OCI-LY1 (cell line): Measurements from ENCODE around the gene ADAMTS7.
"Not testable (repeated sequence)": the region's sequence is repeated elsewhere in the genome, so short reads cannot be mapped to it uniquely, and the experiment has no call there.

Source experiments
- H2AFZ ChIP-seq: fragments of 200-600 bp; sonication (generic), shearing (Covaris generic); 2 replicates; pipeline ENCODE4 v1.6.0; 2014; ENCODE audit warnings: antibody characterized with exemption, mild to moderate bottlenecking, low read length
- H3F3A ChIP-seq: fragments of 200-600 bp; sonication (generic), shearing (Covaris generic); 2 replicates; pipeline ENCODE4 v1.6.0; 2014; ENCODE audit warnings: mild to moderate bottlenecking, antibody characterized with exemption, low read length, moderate library complexity; ENCODE audit not compliant: insufficient read depth
- H3K27ac ChIP-seq: fragments of 200-600 bp; sonication (generic); 2 replicates; pipeline ENCODE4 v1.5.1; 2014; ENCODE audit warnings: low read length, mixed run types, mild to moderate bottlenecking, low read depth; ENCODE audit not compliant: poor library complexity, severe bottlenecking
- H3K27me3 ChIP-seq: fragments of 200-600 bp; sonication (generic); 2 replicates; pipeline ENCODE4 v1.6.0; 2014; ENCODE audit warnings: antibody characterized with exemption, mild to moderate bottlenecking, low read length, moderate library complexity; ENCODE audit not compliant: insufficient read depth
- H3K36me3 ChIP-seq: fragments of 200-600 bp; sonication (generic); 2 replicates; pipeline ENCODE4 v1.6.1; 2014; ENCODE audit warnings: mild to moderate bottlenecking, antibody characterized with exemption, low read length, moderate library complexity, mixed read lengths; ENCODE audit not compliant: insufficient read depth
- H3K4me1 ChIP-seq: fragments of 200-600 bp; sonication (generic); 2 replicates; pipeline ENCODE4 v1.5.1; 2014; ENCODE audit warnings: mild to moderate bottlenecking, low read length, moderate library complexity; ENCODE audit not compliant: insufficient read depth, severe bottlenecking
- H3K4me2 ChIP-seq: fragments of 200-600 bp; sonication (generic), shearing (Covaris generic); 2 replicates; pipeline ENCODE4 v1.6.1; 2014; ENCODE audit warnings: low read length
- H3K4me3 ChIP-seq: fragments of 200-600 bp; sonication (generic); 2 replicates; pipeline ENCODE4 v1.5.1; 2014; ENCODE audit warnings: low read length, low read depth, mild to moderate bottlenecking, mixed read lengths; ENCODE audit not compliant: poor library complexity, severe bottlenecking
- H3K79me2 ChIP-seq: fragments of 200-600 bp; shearing (Covaris generic); 2 replicates; pipeline ENCODE4 v1.6.1; 2016; ENCODE audit warnings: mixed run types, low read length, mixed read lengths; ENCODE audit not compliant: insufficient read depth
- H3K9ac ChIP-seq: fragments of 200-600 bp; sonication (generic), shearing (Covaris generic); 2 replicates; pipeline ENCODE4 v1.6.1; 2014; ENCODE audit warnings: mild to moderate bottlenecking, low read length, mixed read lengths
- H3K9me2 ChIP-seq: fragments of 200-600 bp; sonication (generic), shearing (Covaris generic); 2 replicates; pipeline ENCODE4 v1.6.1; 2014; ENCODE audit warnings: low read depth, mild to moderate bottlenecking, low read length, mixed read lengths
- H3K9me3 ChIP-seq: fragments of 200-600 bp; shearing (Covaris generic); 2 replicates; pipeline ENCODE4 v1.6.1; 2014; ENCODE audit warnings: low read length, mixed read lengths
- H4K20me1 ChIP-seq: fragments of 200-600 bp; sonication (generic), shearing (Covaris generic); 2 replicates; pipeline ENCODE4 v1.6.0; 2016; ENCODE audit warnings: mild to moderate bottlenecking, low read length; ENCODE audit not compliant: insufficient read depth
- EZH2 ChIP-seq: fragments of 200-600 bp; sonication (generic), shearing (Covaris generic); IDR thresholded peaks from 2 replicates; pipeline ENCODE4 v1.8.0; 2017; ENCODE audit warnings: borderline replicate concordance, mixed run types, mild to moderate bottlenecking, antibody characterized with exemption, low read length, moderate library complexity, mixed read lengths
- TF ChIP-seq, protein P1 (sequence below): fragments of 200-600 bp; sonication (generic), shearing (Covaris generic); IDR thresholded peaks from 2 replicates; pipeline ENCODE4 v1.5.1; 2017; ENCODE audit warnings: mild to moderate bottlenecking, antibody characterized with exemption, low read length, moderate library complexity, mixed read lengths

Gene ADAMTS7

DNA sequence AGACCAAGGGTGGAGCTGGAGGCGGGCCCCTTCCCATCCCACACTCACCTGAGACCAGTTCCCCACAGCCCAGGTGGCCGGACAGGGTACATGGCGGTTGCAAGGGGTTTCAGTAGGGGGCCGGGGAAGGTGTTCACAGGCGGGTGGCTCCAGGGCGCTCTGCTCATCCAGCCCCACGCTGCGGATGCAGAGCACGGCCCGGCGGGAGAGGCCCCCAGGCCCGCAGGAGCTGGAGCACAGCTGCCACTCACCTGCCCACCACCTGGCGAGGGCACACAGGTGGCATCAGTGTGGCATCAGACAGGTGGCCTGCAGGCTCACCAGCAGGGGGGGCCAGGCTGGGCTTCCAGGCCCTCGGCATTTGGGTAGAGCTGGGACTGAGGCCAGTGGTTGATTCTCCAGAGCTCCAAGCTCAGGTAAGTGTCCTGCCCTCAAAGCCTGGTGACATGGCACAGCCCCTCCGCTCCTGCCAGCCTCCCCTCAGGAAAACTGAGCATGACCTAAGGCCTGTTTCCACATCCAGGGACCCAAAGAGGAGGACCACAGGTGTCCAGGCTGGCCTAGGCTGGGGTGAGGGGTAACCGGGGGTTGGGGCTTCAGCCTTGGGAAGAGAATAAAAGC is 43.8 kb downstream of the ADAMTS7 start:
- Histone ChIP-seq H3K4me2 (no peak overlapping the region), H4K20me1 (no peaks in the 10 kb centered on the region), H3K4me3 (no peak overlapping the region), H3K27ac (no peak overlapping the region), H3K4me1 (no peaks in the 10 kb centered on the region), H3K9me3 (no peaks in the 10 kb centered on the region), H3F3A (no peaks in the 10 kb centered on the region), H3K79me2 (no peaks in the 10 kb centered on the region), H3K27me3 (no peaks in the 10 kb centered on the region; the same call in 1 of the 2 replicates), H3K36me3 (no peaks in the 10 kb centered on the region), H2AFZ (no peak overlapping the region), H3K9ac (no peak overlapping the region), H3K9me2 (no peaks in the 10 kb centered on the region)
- TF ChIP-seq EZH2, result no peak
- TF ChIP-seq, protein P1, sequence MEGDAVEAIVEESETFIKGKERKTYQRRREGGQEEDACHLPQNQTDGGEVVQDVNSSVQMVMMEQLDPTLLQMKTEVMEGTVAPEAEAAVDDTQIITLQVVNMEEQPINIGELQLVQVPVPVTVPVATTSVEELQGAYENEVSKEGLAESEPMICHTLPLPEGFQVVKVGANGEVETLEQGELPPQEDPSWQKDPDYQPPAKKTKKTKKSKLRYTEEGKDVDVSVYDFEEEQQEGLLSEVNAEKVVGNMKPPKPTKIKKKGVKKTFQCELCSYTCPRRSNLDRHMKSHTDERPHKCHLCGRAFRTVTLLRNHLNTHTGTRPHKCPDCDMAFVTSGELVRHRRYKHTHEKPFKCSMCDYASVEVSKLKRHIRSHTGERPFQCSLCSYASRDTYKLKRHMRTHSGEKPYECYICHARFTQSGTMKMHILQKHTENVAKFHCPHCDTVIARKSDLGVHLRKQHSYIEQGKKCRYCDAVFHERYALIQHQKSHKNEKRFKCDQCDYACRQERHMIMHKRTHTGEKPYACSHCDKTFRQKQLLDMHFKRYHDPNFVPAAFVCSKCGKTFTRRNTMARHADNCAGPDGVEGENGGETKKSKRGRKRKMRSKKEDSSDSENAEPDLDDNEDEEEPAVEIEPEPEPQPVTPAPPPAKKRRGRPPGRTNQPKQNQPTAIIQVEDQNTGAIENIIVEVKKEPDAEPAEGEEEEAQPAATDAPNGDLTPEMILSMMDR, result 0 out of 2 replicates have a peak, but pooled peaks have one; percentile 10

DNA sequence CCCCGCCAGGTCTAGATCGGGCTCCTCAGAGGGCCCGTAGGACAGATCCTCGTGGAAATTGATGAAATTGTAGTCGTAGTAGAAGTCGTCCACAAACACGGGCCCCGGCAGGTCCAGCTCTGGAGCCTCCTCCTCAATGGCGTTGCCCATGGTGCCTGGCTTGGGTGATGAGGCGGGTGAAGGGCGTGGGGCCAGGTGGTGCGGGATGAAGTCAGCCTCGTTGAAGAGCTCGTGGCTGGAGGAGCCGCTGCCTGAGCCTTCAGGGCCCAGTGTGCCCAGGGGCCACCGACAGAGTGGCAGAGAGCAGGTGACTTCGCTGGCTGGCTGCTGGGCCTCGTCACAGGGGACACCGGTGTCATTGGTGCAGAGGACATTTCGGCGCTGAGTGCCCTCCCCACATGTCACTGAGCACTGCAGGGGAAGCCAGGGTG is 44.6 kb downstream of the ADAMTS7 start:
- not testable (repeated sequence) for H3F3A ChIP-seq, H2AFZ ChIP-seq, H3K79me2 ChIP-seq, H3K36me3 ChIP-seq, H3K4me1 ChIP-seq, H3K27me3 ChIP-seq, H3K4me3 ChIP-seq, H3K9me3 ChIP-seq, H3K27ac ChIP-seq, H3K9ac ChIP-seq, H3K4me2 ChIP-seq, H3K9me2 ChIP-seq, H4K20me1 ChIP-seq

DNA sequence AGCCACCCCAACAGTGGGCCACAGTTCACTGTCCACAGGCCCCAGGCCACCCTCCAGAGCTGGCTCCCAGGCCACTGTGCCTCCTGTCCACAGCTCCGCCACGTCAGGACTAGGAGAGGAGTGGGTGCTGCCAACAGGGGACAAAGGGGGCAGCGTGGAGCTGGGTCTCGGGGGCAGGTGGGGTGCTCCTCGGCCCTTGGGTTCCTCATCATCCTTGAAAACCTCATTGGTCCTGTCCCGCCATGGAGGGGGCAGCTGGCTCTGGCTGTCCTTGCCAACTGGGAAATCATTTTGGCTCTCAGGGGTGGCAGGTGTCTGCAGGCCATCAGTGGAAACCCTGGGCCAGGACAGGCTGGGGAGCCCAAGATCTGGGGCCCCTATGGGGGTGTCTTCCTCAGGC is 45.2 kb downstream of the ADAMTS7 start:
- H3K27ac ChIP-seq, result no peak overlapping the region
- H2AFZ ChIP-seq, result no peak overlapping the region
- H3K79me2 ChIP-seq, result no peaks in the 10 kb centered on the region
- no peaks in the 10 kb centered on the region for H4K20me1 ChIP-seq
- peaks cover 10% of the 10 kb centered on the region for H3K4me1 ChIP-seq
- no peaks in the 10 kb centered on the region for H3F3A ChIP-seq
- H3K9ac ChIP-seq, result no peak overlapping the region
- no peak overlapping the region for H3K4me3 ChIP-seq
- no peaks in the 10 kb centered on the region; the same call in 1 of the 2 replicates for H3K27me3 ChIP-seq
- no peaks in the 10 kb centered on the region for H3K9me2 ChIP-seq
- no peak overlapping the region for H3K4me2 ChIP-seq
- no peak for TF ChIP-seq EZH2
- TF ChIP-seq, protein P1, result no peak
- H3K9me3 ChIP-seq, result no peaks in the 10 kb centered on the region
- no peaks in the 10 kb centered on the region for H3K36me3 ChIP-seq

DNA sequence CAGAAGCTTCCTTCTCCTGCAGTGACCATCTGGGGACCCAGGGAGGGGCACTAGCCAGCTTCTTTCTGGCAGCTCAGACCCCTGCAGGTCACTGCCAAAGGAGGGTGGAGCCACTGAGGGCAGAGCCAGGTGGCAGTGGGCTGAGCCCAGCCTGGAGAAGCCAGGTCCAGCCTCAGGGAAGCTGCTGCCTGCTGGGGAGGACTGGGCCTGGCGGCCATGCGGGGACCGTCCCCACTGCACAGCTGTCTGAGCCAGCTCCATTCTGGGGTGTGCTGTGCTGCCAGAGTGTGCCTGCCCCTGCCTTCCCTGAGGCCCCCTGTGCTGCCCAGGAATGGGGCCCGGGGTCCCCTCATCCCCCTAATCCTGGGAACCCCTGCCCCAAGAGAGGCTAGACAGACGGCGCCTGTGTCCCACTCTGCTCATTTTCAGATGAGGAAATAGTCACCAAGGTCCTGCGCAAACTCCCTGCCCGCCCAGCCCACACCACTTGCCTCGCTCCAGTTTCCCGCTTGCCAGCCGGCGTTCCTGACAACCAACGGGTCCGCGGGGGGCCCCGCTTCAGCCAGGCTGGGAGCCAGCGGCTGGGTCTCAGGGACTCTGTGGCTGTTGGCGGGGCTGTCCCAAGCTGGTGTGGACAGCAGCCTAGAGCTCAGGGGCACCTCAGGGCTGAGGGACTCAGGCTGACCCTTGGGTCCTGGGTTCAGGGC is 46.0 kb downstream of the ADAMTS7 start:
- not testable (repeated sequence) for H3K36me3 ChIP-seq, H3K4me2 ChIP-seq, H3K27ac ChIP-seq

More for the DNA sequence above, 46.0 kb downstream of the ADAMTS7 start:
- not testable (repeated sequence) for H3F3A ChIP-seq, H3K79me2 ChIP-seq, H2AFZ ChIP-seq, H3K9ac ChIP-seq, H3K9me3 ChIP-seq, H3K27me3 ChIP-seq, H3K4me3 ChIP-seq, H3K9me2 ChIP-seq, H4K20me1 ChIP-seq
- H3K4me1 ChIP-seq, result peaks cover 17% of the 10 kb centered on the region
